ENCODE results near the gene NAT8L.

- TF ChIP-seq CTCF (IDR thresholded peaks at IDR 0.05), result no peak
- TF ChIP-seq POLR2A (IDR thresholded peaks at IDR 0.05), result no peak
- TF ChIP-seq POLR2AphosphoS5 (IDR thresholded peaks at IDR 0.05), result no peak
Measured at GRCh38 chr4:2044542-2045517, 14.3 kb upstream of the NAT8L start.

Data from breast epithelium (tissue), 3 donors.